HG02870 (cell line): Measurements from ENCODE around the gene BRIX1.
"Not testable (repeated sequence)": the region's sequence is repeated elsewhere in the genome, so short reads cannot be mapped to it uniquely, and the experiment has no call there.

ENCODE experiments used
- ATAC-seq: cut with Tn5 transposase; IDR thresholded peaks from one replicate; pipeline ENCODE4 v1.9.1; 2021; ENCODE audit warnings: mild to moderate bottlenecking, moderate library complexity; ENCODE audit not compliant: unreplicated experiment

Gene BRIX1

GRCh38 chr5:34957857-34958690, 42.6 kb downstream of the BRIX1 start:
- peak; percentile 25 for ATAC-seq

GRCh38 chr5:34959323-34959722, 43.8 kb downstream of the BRIX1 start:
- ATAC-seq = peak; percentile 96

- no peak for ATAC-seq
Measured at GRCh38 chr5:34967540-34967939, 52.0 kb downstream of the BRIX1 start.

GRCh38 chr5:34968258-34968657, 52.7 kb downstream of the BRIX1 start:
- no peak for ATAC-seq

- ATAC-seq = no peak
Measured at GRCh38 chr5:34970552-34970951, 55.0 kb downstream of the BRIX1 start.

- not testable (repeated sequence) for ATAC-seq
Measured at GRCh38 chr5:34971655-34972054, 56.1 kb downstream of the BRIX1 start.
